Right atrium auricular region (tissue), 2 donors: ENCODE measurements around the gene MRPS25. TPM values are rescaled to one million over a fixed set of nuclear protein-coding genes. Genes with fewer than 3 reads are reported as not detected.

Experiments used
- DNase-seq: peaks from one replicate; pipeline ENCODE4 v3.0.0-alpha.2; 2019; ENCODE audit warnings: low spot score
- H3K27ac ChIP-seq, 2 donors: fragments of 200-600 bp; sonication (generic); 1 replicate in 1 of 2; 2 replicates in 1 of 2; pipeline ENCODE4 v1.5.1; 2016 to 2019
- H3K27me3 ChIP-seq, 2 donors: fragments of 200-600 bp; sonication (generic); one replicate each; pipeline versions ENCODE4 v1.5.1 to v1.6.0; 2017 to 2019
- H3K36me3 ChIP-seq: fragments of 200-600 bp; sonication (generic); one replicate; pipeline ENCODE4 v1.5.1; 2016
- H3K4me1 ChIP-seq, 2 donors: fragments of 200-600 bp; sonication (generic); one replicate each; pipeline versions ENCODE4 v1.5.1 to v1.6.0; 2017 to 2019
- H3K4me3 ChIP-seq, 2 donors: fragments of 200-600 bp; sonication (generic); 1 replicate in 1 of 2; 2 replicates in 1 of 2; pipeline ENCODE4 v1.5.1; 2017 to 2019; ENCODE audit warnings: mild to moderate bottlenecking in 1 of 2, moderate library complexity in 1 of 2
- H3K9me3 ChIP-seq, 2 donors: fragments of 200-600 bp; sonication (generic); one replicate each; pipeline ENCODE4 v1.5.1; 2019
- total RNA-seq, 2 donors: library from RNA; depleted of rRNA; stranded (reverse); fragments of >200 nt; gene quantifications; one replicate each; pipeline ENCODE4 v1.1.0, GENCODE V29; 2016
- TF ChIP-seq, protein P1 (sequence below), 2 donors: fragments of 200-600 bp; sonication (generic); IDR thresholded peaks; one replicate each; pipeline ENCODE4 v1.5.1; 2019; ENCODE audit warnings: antibody characterized with exemption in 2 of 2

The MRPS25 gene
- total RNA-seq = 100 to 1,000 TPM in 1 of 2 donors, 10 to 100 TPM in 1; 29.2 to 121 TPM

DNA sequence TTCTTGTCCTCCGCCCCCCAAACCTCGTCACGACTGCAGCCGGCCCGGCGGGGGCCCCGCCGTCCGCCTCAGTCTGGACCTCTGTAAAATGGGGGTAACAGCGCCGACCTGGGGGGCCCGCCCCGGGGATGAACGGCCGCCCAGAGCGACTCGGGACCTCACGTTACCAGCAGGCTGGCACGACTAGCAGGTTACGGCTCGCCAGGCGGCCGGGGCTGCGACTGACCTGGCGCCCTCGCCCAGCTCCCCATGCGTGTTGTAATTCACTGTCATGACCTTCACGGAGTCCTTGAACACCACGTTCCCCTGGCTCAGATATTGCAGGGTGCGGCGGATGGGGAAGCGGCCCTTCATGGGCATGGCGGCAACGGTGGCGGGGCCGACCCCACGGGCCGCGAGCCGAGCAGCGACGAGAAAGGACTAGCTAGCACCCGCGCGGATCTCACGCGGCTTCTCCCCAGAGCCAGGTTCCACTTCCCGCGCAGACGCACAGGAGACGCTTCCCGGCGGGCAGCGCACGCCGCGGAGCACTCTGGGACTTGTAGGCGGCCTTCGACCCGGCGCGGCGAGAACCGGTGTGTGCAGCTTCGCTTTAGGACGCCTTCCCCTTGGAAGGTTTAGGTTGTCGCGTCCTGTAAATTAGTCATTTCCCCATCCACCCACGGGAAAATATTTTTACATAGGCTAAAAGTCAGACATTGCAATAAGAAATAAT, at the start of gene MRPS25:
Gene MRPS25, minus strand, starts transcription at position 481 of the 715 bp plus-strand sequence. Its CDS starts 121 bp downstream, at position 360.
- H3K36me3 ChIP-seq = no peaks in the 10 kb centered on the region
- peaks cover 0 to 19% of the 10 kb centered on the region in 2 donors for H3K4me1 ChIP-seq
- no peaks in the 10 kb centered on the region for H3K27me3 ChIP-seq
- H3K4me3 ChIP-seq = peak within 1 kb of the TSS; percentile 82
- peak; percentile 91 for DNase-seq
- H3K9me3 ChIP-seq = no peaks in the 10 kb centered on the region
- TF ChIP-seq, protein P1, sequence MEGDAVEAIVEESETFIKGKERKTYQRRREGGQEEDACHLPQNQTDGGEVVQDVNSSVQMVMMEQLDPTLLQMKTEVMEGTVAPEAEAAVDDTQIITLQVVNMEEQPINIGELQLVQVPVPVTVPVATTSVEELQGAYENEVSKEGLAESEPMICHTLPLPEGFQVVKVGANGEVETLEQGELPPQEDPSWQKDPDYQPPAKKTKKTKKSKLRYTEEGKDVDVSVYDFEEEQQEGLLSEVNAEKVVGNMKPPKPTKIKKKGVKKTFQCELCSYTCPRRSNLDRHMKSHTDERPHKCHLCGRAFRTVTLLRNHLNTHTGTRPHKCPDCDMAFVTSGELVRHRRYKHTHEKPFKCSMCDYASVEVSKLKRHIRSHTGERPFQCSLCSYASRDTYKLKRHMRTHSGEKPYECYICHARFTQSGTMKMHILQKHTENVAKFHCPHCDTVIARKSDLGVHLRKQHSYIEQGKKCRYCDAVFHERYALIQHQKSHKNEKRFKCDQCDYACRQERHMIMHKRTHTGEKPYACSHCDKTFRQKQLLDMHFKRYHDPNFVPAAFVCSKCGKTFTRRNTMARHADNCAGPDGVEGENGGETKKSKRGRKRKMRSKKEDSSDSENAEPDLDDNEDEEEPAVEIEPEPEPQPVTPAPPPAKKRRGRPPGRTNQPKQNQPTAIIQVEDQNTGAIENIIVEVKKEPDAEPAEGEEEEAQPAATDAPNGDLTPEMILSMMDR (IDR thresholded peaks at IDR 0.05) = peak in 1 of 2 donors; percentile 9
- peak within 1 kb of the TSS; percentile 85 to 86 for H3K27ac ChIP-seq

DNA sequence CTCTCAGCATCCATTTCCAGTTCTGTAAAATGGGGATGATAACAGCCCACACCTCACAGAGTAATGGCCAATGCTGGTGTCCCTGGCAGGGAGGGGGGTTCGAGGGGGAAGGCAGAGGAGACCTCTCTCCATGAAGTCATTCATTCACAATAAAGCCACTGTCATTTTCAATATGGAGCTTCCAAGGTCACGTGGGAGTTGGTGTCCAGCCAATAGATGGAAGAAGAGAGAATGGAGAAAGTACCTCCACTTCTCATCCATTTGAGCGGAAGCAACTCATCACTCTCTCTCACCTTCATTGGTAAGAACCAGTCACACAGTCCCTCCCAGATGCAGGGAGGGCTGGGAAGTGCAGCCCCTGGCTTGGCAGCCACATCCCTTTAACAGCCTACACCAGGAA, 48.8 kb upstream of the MRPS25 start:
- H3K27me3 ChIP-seq = no peaks in the 10 kb centered on the region
- H3K4me3 ChIP-seq = no peak overlapping the region
- no peaks in the 10 kb centered on the region for H3K4me1 ChIP-seq
- no peak overlapping the region for H3K27ac ChIP-seq
- no peaks in the 10 kb centered on the region for H3K36me3 ChIP-seq
- TF ChIP-seq, protein P1 (IDR thresholded peaks at IDR 0.05) = no peak
- DNase-seq = no peak
- H3K9me3 ChIP-seq = peaks cover 0 to 6% of the 10 kb centered on the region in 2 donors

DNA sequence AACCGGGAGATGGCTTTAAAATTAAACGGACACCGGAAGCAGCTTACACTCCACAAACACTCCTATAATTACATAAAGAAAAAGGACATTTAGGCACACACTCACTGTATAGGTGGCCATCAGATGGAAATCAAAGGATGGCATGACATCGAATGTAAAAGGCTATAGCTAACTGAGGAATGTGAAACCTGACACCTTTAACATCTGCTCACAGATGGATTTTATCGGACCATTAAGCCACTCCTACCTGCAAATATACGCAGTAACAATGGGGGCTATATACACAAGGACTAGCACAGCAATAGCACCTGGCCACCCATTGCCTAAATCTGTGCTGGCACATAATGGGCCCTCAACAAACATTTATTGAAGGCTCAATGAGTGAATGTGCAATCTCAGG, 48.4 kb upstream of the MRPS25 start:
- H3K36me3 ChIP-seq = no peaks in the 10 kb centered on the region
- no peaks in the 10 kb centered on the region for H3K27me3 ChIP-seq
- DNase-seq = no peak
- TF ChIP-seq, protein P1 (IDR thresholded peaks at IDR 0.05) = no peak
- no peak overlapping the region for H3K27ac ChIP-seq
- H3K4me3 ChIP-seq = no peak overlapping the region
- no peaks in the 10 kb centered on the region for H3K4me1 ChIP-seq
- H3K9me3 ChIP-seq = peaks cover 0 to 6% of the 10 kb centered on the region in 2 donors

DNA sequence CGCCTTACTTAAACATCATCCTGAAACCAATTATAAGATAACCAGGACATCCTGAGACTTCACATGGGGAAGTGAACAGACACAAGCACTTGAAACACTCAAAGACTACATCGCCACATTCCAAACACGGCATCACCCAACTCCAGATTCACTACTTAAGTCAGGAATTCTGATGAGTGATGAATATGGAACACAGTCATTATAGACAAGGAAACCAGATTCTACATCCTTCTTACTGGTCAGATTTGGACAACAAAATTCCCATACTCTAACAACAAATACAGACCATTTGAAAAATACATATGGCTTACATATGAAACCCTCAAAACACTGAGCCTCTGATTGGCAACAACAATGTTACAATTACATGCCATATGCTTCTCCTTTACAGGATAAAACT, 46.9 kb upstream of the MRPS25 start:
- TF ChIP-seq, protein P1 (IDR thresholded peaks at IDR 0.05) = no peak
- H3K9me3 ChIP-seq = peaks cover 0 to 6% of the 10 kb centered on the region in 2 donors
- peaks cover 0 to 8% of the 10 kb centered on the region in 2 donors for H3K4me1 ChIP-seq
- H3K36me3 ChIP-seq = no peaks in the 10 kb centered on the region
- DNase-seq = no peak
- no peaks in the 10 kb centered on the region for H3K27me3 ChIP-seq
- no peak overlapping the region for H3K27ac ChIP-seq
- H3K4me3 ChIP-seq = no peak overlapping the region

GRCh38 chr3:15110206-15110605, 45.1 kb upstream of the MRPS25 start:
- TF ChIP-seq, protein P1 (IDR thresholded peaks at IDR 0.05) = no peak
- DNase-seq = no peak

More at GRCh38 chr3:15110206-15110605, 45.1 kb upstream of the MRPS25 start:
- Histone ChIP-seq H3K9me3 (no peaks in the 10 kb centered on the region), H3K27me3 (no peaks in the 10 kb centered on the region), H3K4me3 (no peak overlapping the region), H3K27ac (no peak overlapping the region), H3K4me1 (peaks cover 0 to 8% of the 10 kb centered on the region in 2 donors), H3K36me3 (no peaks in the 10 kb centered on the region)
